SK-N-SH (cell line): ENCODE measurements around the gene GCLC. TPM values are rescaled to one million over a fixed set of nuclear protein-coding genes. Genes with fewer than 3 reads are reported as not detected.

Experiments used
- CTCF ChIA-PET: fragments of 300-600, 350-600 bp; formaldehyde crosslinking; extraction: SDS; loops from one replicate; lab custom pipeline; 2021; lab: Yijun Ruan, JAX
- POLR2A ChIA-PET: fragments of 350-600 bp; sonication (Branson Sonifier 250); formaldehyde crosslinking; extraction: SDS; loops from one replicate; lab custom pipeline; 2020; ENCODE audit warnings: antibody characterized with exemption, inconsistent platforms; lab: Yijun Ruan, JAX
- DNase-seq: peaks from one replicate; pipeline ENCODE4 v3.0.0; 2012
- H2AFZ ChIP-seq: fragments of 200-600 bp; sonication (generic); 2 replicates; pipeline ENCODE4 v1.8.1; 2016; ENCODE audit warnings: antibody characterized with exemption, mild to moderate bottlenecking, low read depth
- H3F3A ChIP-seq: fragments of 200-600 bp; sonication (generic); replicated peaks from 2 replicates; pipeline ENCODE3; 2016; ENCODE audit warnings: antibody characterized with exemption, mild to moderate bottlenecking; ENCODE audit not compliant: insufficient read depth
- H3K27ac ChIP-seq, 2 experiments: fragments of 200-500 bp in 1 of 2; fragments of 200-600 bp in 1 of 2; sonication (Bioruptor generic) in 1 of 2; sonication (generic), shearing (Covaris generic) in 1 of 2; 2 replicates each; pipeline versions ENCODE4 v1.5.1 to v1.6.1; 2014 to 2016; ENCODE audit warnings: low read depth in 2 of 2, inconsistent platforms in 1 of 2, low read length in 1 of 2, mild to moderate bottlenecking in 1 of 2, mixed read lengths in 1 of 2
- H3K27me3 ChIP-seq: fragments of 200-600 bp; sonication (generic), shearing (Covaris generic); 2 replicates; pipeline ENCODE4 v1.6.1; 2016; ENCODE audit warnings: mixed run types; ENCODE audit not compliant: insufficient read depth
- H3K36me3 ChIP-seq, 2 experiments: fragments of 200-500 bp in 1 of 2; fragments of 200-600 bp in 1 of 2; sonication (Bioruptor generic) in 1 of 2; sonication (generic) in 1 of 2; replicated peaks in 1 of 2; 2 replicates each; pipeline versions ENCODE3 to v1.5.1; 2014 to 2016; ENCODE audit warnings: low read length in 1 of 2, mild to moderate bottlenecking in 1 of 2; ENCODE audit not compliant: insufficient read depth in 2 of 2, control insufficient read depth in 1 of 2
- H3K4me1 ChIP-seq, 2 experiments: fragments of 200-500 bp in 1 of 2; fragments of 200-600 bp in 1 of 2; sonication (Bioruptor generic) in 1 of 2; sonication (generic), shearing (Covaris generic) in 1 of 2; 2 replicates each; pipeline versions ENCODE4 v1.5.1 to v1.6.1; 2014 to 2016; ENCODE audit warnings: low read depth in 1 of 2, low read length in 1 of 2, mixed run types in 1 of 2; ENCODE audit not compliant: insufficient read depth in 2 of 2, control insufficient read depth in 1 of 2
- H3K4me2 ChIP-seq: fragments of 200-600 bp; sonication (generic), shearing (Covaris generic); 2 replicates; pipeline ENCODE4 v1.6.1; 2017; ENCODE audit warnings: mixed run types
- H3K4me3 ChIP-seq, 2 experiments: fragments of 200-500 bp in 1 of 2; fragments of 200-600 bp in 1 of 2; sonication (Bioruptor generic) in 1 of 2; sonication (generic), shearing (Covaris generic) in 1 of 2; 2 replicates each; pipeline versions ENCODE4 v1.5.1 to v1.8.1; 2014 to 2016; ENCODE audit warnings: low read depth in 2 of 2, inconsistent platforms in 1 of 2, low read length in 1 of 2, mild to moderate bottlenecking in 1 of 2, mixed read lengths in 1 of 2, moderate library complexity in 1 of 2
- H3K79me2 ChIP-seq: fragments of 200-600 bp; sonication (generic); 2 replicates; pipeline ENCODE4 v1.8.1; 2017; ENCODE audit warnings: mild to moderate bottlenecking; ENCODE audit not compliant: insufficient read depth
- H3K9ac ChIP-seq: fragments of 200-600 bp; sonication (generic); 2 replicates; pipeline ENCODE4 v1.6.1; 2017; ENCODE audit warnings: mixed run types
- H3K9me2 ChIP-seq: fragments of 200-600 bp; sonication (generic); 2 replicates; pipeline ENCODE4 v1.6.1; 2017; ENCODE audit warnings: mixed run types
- H3K9me3 ChIP-seq: fragments of 200-600 bp; sonication (generic); 2 replicates; pipeline ENCODE4 v1.6.1; 2017; ENCODE audit warnings: mixed run types, mild to moderate bottlenecking, moderate library complexity
- H4K20me1 ChIP-seq: fragments of 200-600 bp; sonication (generic); 2 replicates; pipeline ENCODE4 v1.6.1; 2017; ENCODE audit warnings: mild to moderate bottlenecking, mixed run types; ENCODE audit not compliant: insufficient read depth
- ELF1 ChIP-seq: IDR thresholded peaks from 2 replicates; pipeline ENCODE4 v1.4.0; 2012
- FOSL2 ChIP-seq: IDR thresholded peaks from 2 replicates; pipeline ENCODE4 v1.4.0; 2012; ENCODE audit warnings: low read depth, mild to moderate bottlenecking, moderate library complexity, borderline replicate concordance
- FOXM1 ChIP-seq: IDR thresholded peaks from 2 replicates; pipeline ENCODE4 v1.4.0; 2012; ENCODE audit warnings: low read depth, mild to moderate bottlenecking
- MAX ChIP-seq: IDR thresholded peaks from 2 replicates; pipeline ENCODE4 v1.4.0; 2012; ENCODE audit warnings: low read depth
- NRF1 ChIP-seq: IDR thresholded peaks from 2 replicates; pipeline ENCODE4 v1.6.1; 2012; ENCODE audit warnings: low read depth, mild to moderate bottlenecking, low read length
- PBX3 ChIP-seq: IDR thresholded peaks from 2 replicates; pipeline ENCODE4; 2012
- POLR2AphosphoS5 ChIP-seq: IDR thresholded peaks from 2 replicates; pipeline ENCODE4 v1.6.1; 2012; ENCODE audit warnings: low read depth, low read length
- REST ChIP-seq: IDR thresholded peaks from 2 replicates; pipeline ENCODE4 v1.6.1; 2012; ENCODE audit warnings: mild to moderate bottlenecking, low read depth, low read length, moderate library complexity
- RFX5 ChIP-seq: IDR thresholded peaks from 2 replicates; pipeline ENCODE4 v1.6.1; 2012; ENCODE audit warnings: mild to moderate bottlenecking, improper control_type of control experiment, low read length
- TAF1 ChIP-seq: IDR thresholded peaks from 2 replicates; pipeline ENCODE4 v1.6.1; 2012; ENCODE audit warnings: low read depth, mild to moderate bottlenecking, low read length, moderate library complexity, borderline replicate concordance
- TEAD4 ChIP-seq: IDR thresholded peaks from 2 replicates; pipeline ENCODE4 v1.4.0; 2012; ENCODE audit warnings: mild to moderate bottlenecking, borderline replicate concordance; ENCODE audit not compliant: insufficient read depth
- USF1 ChIP-seq: IDR thresholded peaks from 2 replicates; pipeline ENCODE4 v1.4.0; 2012; ENCODE audit warnings: low read depth, borderline replicate concordance
- USF2 ChIP-seq: fragments of 150-350 bp; IDR thresholded peaks from 2 replicates; pipeline ENCODE4 v1.6.1; 2017; ENCODE audit warnings: antibody characterized with exemption, low read length, low read depth, borderline replicate concordance
- YY1 ChIP-seq: IDR thresholded peaks from 2 replicates; pipeline ENCODE4 v1.4.0; 2012; ENCODE audit warnings: low read depth, mild to moderate bottlenecking
- WGBS: methylation state at CpG from one replicate; pipeline ENCODE4 v1.1.6; 2017; ENCODE audit warnings: low lambda C conversion rate; 5-methylcytosine and 5-hydroxymethylcytosine counted together
- polyA plus RNA-seq, 3 experiments: library from polyadenylated mRNA; depleted of rRNA; stranded (reverse); fragments of >200 nt; gene quantifications; 2 replicates each; pipeline ENCODE4 v1.2.3, GENCODE V29; 2012

Gene GCLC
- polyA plus RNA-seq, 1 of the 3 experiments (the other 2 are of a cell fraction) = 7.5 TPM

- TF ChIP-seq USF2 (no peak), TEAD4 (no peak), NRF1 (no peak), FOSL2 (no peak), USF1 (no peak), YY1 (no peak), MAX (no peak), POLR2AphosphoS5 (no peak), REST (no peak), RFX5 (no peak), TAF1 (no peak), ELF1 (no peak), FOXM1 (no peak), PBX3 (no peak)
- no peak for DNase-seq
- POLR2A ChIA-PET = no interaction called here
These were observed 21.9 kb upstream of the GCLC start for GRCh38 chr6:53566755-53567154.

More at GRCh38 chr6:53566755-53567154, 21.9 kb upstream of the GCLC start:
- Histone ChIP-seq H3K9me3 (no peaks in the 10 kb centered on the region), H3K9me2 (no peaks in the 10 kb centered on the region), H3K79me2 (no peaks in the 10 kb centered on the region), H3K9ac (no peak overlapping the region), H3K27ac (no peak overlapping the region), H3K4me1 (no peaks in the 10 kb centered on the region; a peak in 1 of 4 replicates), H3K4me2 (no peak overlapping the region), H3K4me3 (no peak overlapping the region), H3K36me3 (no peaks in the 10 kb centered on the region), H4K20me1 (no peaks in the 10 kb centered on the region), H3K27me3 (no peaks in the 10 kb centered on the region), H2AFZ (no peak overlapping the region), H3F3A (no peaks in the 10 kb centered on the region)
- CTCF ChIA-PET = no interaction called here
- 33% methylated on average over 3 of the region's 3 CpGs for WGBS
